Suppressor macrophage (primary cell): Measurements from ENCODE around the gene FAM20C.

Experiments
- DNase-seq, 4 experiments: peaks; one replicate each; pipeline ENCODE4 v3.0.0-alpha.2; 2020 to 2022

FAM20C gene

GRCh38 chr7:304574-305409 lies 112.4 kb downstream of the FAM20C start:
- no peak for DNase-seq

DNA sequence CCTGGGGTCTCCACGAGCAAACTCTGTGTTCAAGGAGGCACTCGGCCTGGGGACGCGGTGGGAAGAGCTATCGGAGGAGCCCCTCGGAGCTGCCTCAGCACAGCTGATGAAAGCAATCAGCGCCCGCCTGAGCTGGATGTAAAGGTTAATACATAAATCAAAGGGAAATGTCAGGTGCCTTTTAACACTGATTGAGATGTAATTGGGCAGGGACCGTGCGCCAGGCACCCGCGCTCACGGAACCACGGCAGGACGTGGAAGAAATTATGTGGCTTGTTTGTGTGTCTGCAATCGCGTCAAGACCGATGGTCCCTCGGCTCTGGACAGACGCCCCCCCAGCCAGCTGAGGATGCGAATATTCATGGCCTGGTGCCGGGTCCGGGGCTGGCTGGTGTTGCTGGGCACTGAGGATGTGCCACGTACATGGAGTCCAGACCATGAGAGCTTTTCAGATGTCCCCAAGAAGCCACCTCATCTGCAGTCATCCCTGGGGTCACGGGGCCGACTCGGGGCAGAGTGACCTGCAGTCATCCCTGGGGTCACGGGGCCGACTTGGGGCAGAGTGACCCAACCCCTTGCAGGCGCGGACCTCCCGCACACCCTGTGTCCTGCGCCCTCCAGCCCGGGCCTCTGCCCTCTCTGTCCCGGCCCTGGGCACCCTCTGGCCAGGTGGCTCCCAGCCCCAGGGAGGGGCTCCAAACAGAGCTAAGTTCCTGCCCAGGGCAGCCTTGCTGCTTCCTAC lies 113.2 kb downstream of the FAM20C start:
- DNase-seq: no peak

DNA sequence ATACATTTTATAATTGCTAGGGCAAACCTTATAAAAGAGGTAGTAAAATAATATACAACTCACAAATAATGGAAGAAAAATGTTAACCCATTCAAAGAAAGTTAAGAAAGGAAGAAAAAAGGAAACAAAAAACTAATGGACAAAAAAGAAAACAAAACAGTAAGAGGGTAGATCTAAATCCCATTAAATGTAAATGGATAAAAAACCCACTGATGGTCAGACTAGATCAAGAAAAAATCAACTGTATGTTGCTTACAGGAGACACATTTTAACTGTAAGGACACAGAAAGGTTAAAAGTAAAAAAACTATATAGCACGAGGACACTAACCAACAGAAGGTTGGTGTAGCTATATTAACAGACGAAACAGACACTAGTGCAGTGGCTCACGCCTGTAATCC lies 115.6 kb downstream of the FAM20C start:
- no peak for DNase-seq

DNA sequence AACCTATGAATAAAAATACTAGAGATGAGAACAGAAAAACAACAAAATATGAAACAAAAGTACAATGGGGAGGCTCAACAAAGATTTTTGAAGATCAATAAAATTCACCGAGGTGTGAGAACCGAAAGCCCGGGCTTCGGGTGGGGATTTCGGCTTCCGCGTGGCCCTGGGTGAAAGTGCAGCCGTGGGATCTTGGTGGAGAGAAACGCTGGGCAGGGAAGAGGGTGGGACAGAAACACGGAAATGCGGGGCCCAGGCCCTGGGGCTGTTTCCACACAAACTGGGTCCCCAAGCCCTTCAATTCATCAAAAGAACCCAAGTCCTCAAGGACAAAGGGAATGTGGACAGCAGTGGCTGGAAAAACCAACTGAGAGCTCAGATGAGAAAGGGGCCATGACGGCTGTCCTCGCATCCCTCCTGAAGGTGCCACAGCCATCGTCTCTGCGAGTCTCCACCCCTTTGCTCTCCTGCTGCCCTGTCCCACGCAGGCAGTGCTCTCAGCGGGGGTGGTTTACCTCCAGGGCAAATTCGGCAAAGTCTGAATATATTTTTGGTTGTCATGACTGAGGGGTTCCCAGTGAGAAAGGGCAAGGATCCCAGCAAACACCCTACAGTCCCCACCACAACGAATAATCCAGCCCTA lies 117.3 kb downstream of the FAM20C start:
- DNase-seq: no peak
